ENCODE measurements around the gene ZNF727. TPM values are rescaled to one million over a fixed set of nuclear protein-coding genes. Genes with fewer than 3 reads are reported as not detected.

Gene ZNF727
- total and polyA plus RNA-seq, 5 experiments from 2014 or later, result 0.08 to 2.5 (median 1.3) TPM; not detected in 1

Other genes with a start within 250 kb of the ZNF727 start
- gene ZNF722, start 46.6 kb upstream of the ZNF727 start, total RNA-seq, result not detected
- gene ZNF722, start 46.6 kb upstream of the ZNF727 start, polyA plus RNA-seq, result not detected
- not detected for gene ZNF735, start 161.8 kb downstream of the ZNF727 start, total RNA-seq
- gene ZNF735, start 161.8 kb downstream of the ZNF727 start, polyA plus RNA-seq, result not detected
- gene ZNF679, start 183.0 kb downstream of the ZNF727 start, total RNA-seq, result not detected
- gene ZNF679, start 183.0 kb downstream of the ZNF727 start, polyA plus RNA-seq, result not detected

Data from naive thymus-derived CD8-positive, alpha-beta T cell (primary cell).